H1 (cell line): Measurements from ENCODE around the gene OSBPL2. TPM values are rescaled to one million over a fixed set of nuclear protein-coding genes. Genes with fewer than 3 reads are reported as not detected.

Experiments
- CTCF ChIA-PET: fragments of 300-600 bp; sonication (Branson Sonifier 250); formaldehyde crosslinking; loops from one replicate; lab custom pipeline; 2021; ENCODE audit not compliant: partially characterized antibody; lab: Charles Lee
- POLR2A ChIA-PET: fragments of 300-600 bp; sonication (Branson Sonifier 250); formaldehyde crosslinking; loops from one replicate; lab custom pipeline; 2021; ENCODE audit warnings: inconsistent platforms; ENCODE audit not compliant: partially characterized antibody; lab: Charles Lee
- DNase-seq, 2 experiments: peaks; one replicate each; pipeline versions ENCODE4 v3.0.0 to v3.0.0-alpha.2; 2010 to 2022; ENCODE audit warnings: low spot score in 2 of 2, low read depth in 1 of 2, mixed read lengths in 1 of 2
- FAIRE-seq: peaks from 2 replicates; lab custom pipeline; 2011; peaks lifted over from hg19 to GRCh38; lab: Jason Lieb, UNC
- H2AFZ ChIP-seq: 2 replicates; pipeline ENCODE4 v1.8.1; 2012; ENCODE audit warnings: low read length, inconsistent platforms
- H2AK5ac ChIP-seq: 2 replicates; pipeline ENCODE4 v1.6.1; 2013; ENCODE audit warnings: low read depth, low read length
- H2BK120ac ChIP-seq: replicated peaks from 2 replicates; pipeline ENCODE3; 2013; ENCODE audit warnings: low read depth, low read length, inconsistent platforms
- H2BK12ac ChIP-seq: 2 replicates; pipeline ENCODE4 v1.6.1; 2013; ENCODE audit warnings: low read depth, low read length
- H2BK15ac ChIP-seq: 2 replicates; pipeline ENCODE4 v1.6.1; 2013; ENCODE audit warnings: low read length
- H2BK20ac ChIP-seq: 2 replicates; pipeline ENCODE4 v1.6.1; 2013; ENCODE audit warnings: low read length
- H2BK5ac ChIP-seq: 2 replicates; pipeline ENCODE4 v1.6.1; 2013; ENCODE audit warnings: low read depth, low read length
- H3K14ac ChIP-seq: 2 replicates; pipeline ENCODE4 v1.6.1; 2013; ENCODE audit warnings: inconsistent platforms; ENCODE audit not compliant: insufficient read length
- H3K18ac ChIP-seq: 2 replicates; pipeline ENCODE4 v1.6.1; 2013; ENCODE audit warnings: low read length; ENCODE audit errors: extremely low read depth
- H3K23ac ChIP-seq: 2 replicates; pipeline ENCODE4 v1.6.1; 2013; ENCODE audit warnings: inconsistent platforms; ENCODE audit not compliant: insufficient read length
- H3K23me2 ChIP-seq: 2 replicates; pipeline ENCODE4 v1.6.1; 2013; ENCODE audit warnings: low read depth, low read length
- H3K27ac ChIP-seq: 2 replicates; pipeline ENCODE4 v1.6.1; 2011; ENCODE audit warnings: low read depth, low read length, inconsistent platforms
- H3K27me3 ChIP-seq, 4 experiments: replicated peaks in 1 of 4; 1 replicate in 1 of 4; 2 replicates in 3 of 4; pipeline versions ENCODE4 v1.6.1 to v1.8.1; 2011 to 2013; ENCODE audit warnings: low read length in 3 of 4, mild to moderate bottlenecking in 3 of 4, inconsistent platforms in 2 of 4, mixed read lengths in 2 of 4, moderate library complexity in 1 of 4; ENCODE audit not compliant: control insufficient read depth in 3 of 4, insufficient read depth in 3 of 4; ENCODE audit errors: extremely low read depth in 1 of 4
- H3K36me3 ChIP-seq, 4 experiments: 2 replicates each; pipeline versions ENCODE4 v1.6.1 to v1.8.1; 2011 to 2013; ENCODE audit warnings: mild to moderate bottlenecking in 4 of 4, low read length in 3 of 4, moderate library complexity in 2 of 4, control low read depth in 1 of 4, inconsistent platforms in 1 of 4; ENCODE audit not compliant: insufficient read depth in 4 of 4, control insufficient read depth in 2 of 4
- H3K4ac ChIP-seq: replicated peaks from 2 replicates; pipeline ENCODE3; 2013; ENCODE audit warnings: low read length, low read depth, mixed read lengths, inconsistent platforms; ENCODE audit not compliant: insufficient read length
- H3K4me1 ChIP-seq, 4 experiments: replicated peaks in 1 of 4; 1 replicate in 1 of 4; 2 replicates in 3 of 4; pipeline versions ENCODE4 v1.6.1 to v1.8.1; 2011 to 2013; ENCODE audit warnings: low read length in 3 of 4, inconsistent platforms in 2 of 4, mixed read lengths in 1 of 4; ENCODE audit not compliant: insufficient read depth in 4 of 4, control insufficient read depth in 3 of 4
- H3K4me2 ChIP-seq, 2 experiments: 2 replicates each; pipeline versions ENCODE4 v1.6.1 to v1.8.1; 2011 to 2013; ENCODE audit warnings: low read depth in 2 of 2, low read length in 2 of 2, control low read depth in 1 of 2, inconsistent platforms in 1 of 2, mild to moderate bottlenecking in 1 of 2; ENCODE audit not compliant: insufficient read depth in 1 of 2
- H3K4me3 ChIP-seq, 4 experiments: fragments of 200-600, 300-600 bp in 1 of 4; sonication (generic), shearing (Covaris generic), sonication (Bioruptor Twin) in 1 of 4; 2 replicates each; pipeline versions ENCODE4 v1.5.1 to v1.8.1; 2011 to 2016; ENCODE audit warnings: low read length in 4 of 4, low read depth in 3 of 4, control low read depth in 2 of 4, inconsistent platforms in 2 of 4, mild to moderate bottlenecking in 2 of 4, mixed read lengths in 1 of 4, moderate library complexity in 1 of 4; ENCODE audit not compliant: insufficient read depth in 2 of 4; ENCODE audit errors: extremely low read depth in 1 of 4
- H3K56ac ChIP-seq: replicated peaks from 2 replicates; pipeline ENCODE3; 2013; ENCODE audit warnings: low read depth, mild to moderate bottlenecking, mixed read lengths, low read length, inconsistent platforms; ENCODE audit not compliant: insufficient read length
- H3K79me1 ChIP-seq: 2 replicates; pipeline ENCODE4 v1.6.1; 2013; ENCODE audit warnings: low read depth, low read length, control low read depth
- H3K79me2 ChIP-seq, 2 experiments: 2 replicates each; pipeline versions ENCODE4 v1.6.1 to v1.8.1; 2012 to 2013; ENCODE audit warnings: low read length in 2 of 2, mild to moderate bottlenecking in 2 of 2, inconsistent platforms in 1 of 2; ENCODE audit not compliant: insufficient read depth in 2 of 2, control insufficient read depth in 1 of 2
- H3K9ac ChIP-seq, 4 experiments: replicated peaks in 1 of 4; 1 replicate in 1 of 4; 2 replicates in 3 of 4; pipeline versions ENCODE4 v1.6.1 to v1.8.1; 2011 to 2013; ENCODE audit warnings: low read depth in 3 of 4, low read length in 3 of 4, control low read depth in 2 of 4, mild to moderate bottlenecking in 2 of 4, moderate library complexity in 2 of 4, inconsistent platforms in 1 of 4; ENCODE audit errors: extremely low read depth in 1 of 4
- H3K9me3 ChIP-seq, 2 experiments: 2 replicates each; pipeline versions ENCODE4 v1.6.1 to v1.8.1; 2012 to 2013; ENCODE audit warnings: mild to moderate bottlenecking in 2 of 2, moderate library complexity in 2 of 2, control low read depth in 1 of 2, inconsistent platforms in 1 of 2, low read depth in 1 of 2, low read length in 1 of 2, mixed read lengths in 1 of 2; ENCODE audit not compliant: insufficient read depth in 2 of 2
- H4K20me1 ChIP-seq, 2 experiments: replicated peaks in 1 of 2; 2 replicates each; pipeline versions ENCODE3 to v1.8.1; 2011 to 2013; ENCODE audit warnings: inconsistent platforms in 2 of 2, low read length in 2 of 2, mild to moderate bottlenecking in 1 of 2; ENCODE audit not compliant: insufficient read depth in 2 of 2, control insufficient read depth in 1 of 2
- H4K5ac ChIP-seq: 2 replicates; pipeline ENCODE4 v1.6.1; 2013; ENCODE audit warnings: low read length, low read depth, mixed read lengths, inconsistent platforms; ENCODE audit not compliant: insufficient read length
- H4K8ac ChIP-seq: 2 replicates; pipeline ENCODE4 v1.8.0; 2013; ENCODE audit warnings: mild to moderate bottlenecking, moderate library complexity, low read length, inconsistent platforms; ENCODE audit not compliant: insufficient read depth; ENCODE audit errors: extremely low read depth
- H4K91ac ChIP-seq: replicated peaks from 2 replicates; pipeline ENCODE3; 2013; ENCODE audit warnings: low read length, mixed read lengths, inconsistent platforms; ENCODE audit not compliant: insufficient read length
- EZH2 ChIP-seq: fragments of 200-600 bp; sonication (generic); IDR thresholded peaks from 2 replicates; pipeline ENCODE4 v1.7.1; 2012; ENCODE audit warnings: low read depth, mild to moderate bottlenecking, moderate library complexity, low read length, inconsistent platforms; ENCODE audit not compliant: severe bottlenecking
- KDM5A ChIP-seq: fragments of 200-600 bp; IDR thresholded peaks from 2 replicates; pipeline ENCODE4 v1.7.1; 2012; ENCODE audit warnings: mild to moderate bottlenecking, low read length, inconsistent platforms, mixed read lengths
- YY1 ChIP-seq: IDR thresholded peaks from 2 replicates; pipeline ENCODE4 v1.6.1; 2011; ENCODE audit warnings: low read depth, mild to moderate bottlenecking, low read length
- WGBS, 2 experiments: shearing (Covaris generic) in 1 of 2; methylation state at CpG; one replicate each; pipeline versions ENCODE4 v1.1.6 to v1.1.7; 2013 to 2015; ENCODE audit warnings: low lambda C conversion rate in 2 of 2, mixed read lengths in 2 of 2, inconsistent platforms in 1 of 2, low coverage in 1 of 2, missing lambda C conversion rate in 1 of 2; ENCODE audit not compliant: insufficient replicate concordance in 2 of 2, insufficient coverage in 1 of 2, insufficient read length in 1 of 2; ENCODE audit errors: extremely low coverage in 1 of 2, missing lambda C conversion rate in 1 of 2; 5-methylcytosine and 5-hydroxymethylcytosine counted together
- polyA plus RNA-seq, 7 experiments: library from polyadenylated mRNA; depleted of rRNA in 3 of 7; stranded (reverse) in 5 of 7; unstranded in 2 of 7; fragments of >200 nt in 5 of 7; fragments of 200-250 nt in 2 of 7; gene quantifications; 1 replicate in 5 of 7; 2 replicates in 1 of 7; 4 replicates in 1 of 7; pipeline versions ENCODE4 v1.2.1 to v1.2.3, GENCODE V29; 2011 to 2013; ENCODE audit warnings: missing spikeins in 2 of 7, mixed read lengths in 2 of 7
- total RNA-seq: library from RNA; stranded (reverse); fragmentation: NEBNext Ultra II Directional; extraction: Animal tissue kit (Norgen Biotek cat#: 25700); gene quantifications from 2 replicates; pipeline ENCODE4 v1.2.1, GENCODE V29; 2021

The OSBPL2 gene
- total and polyA plus RNA-seq, 2 of the 8 experiments (the other 6 are each of a cell fraction or from before 2014, with no cell fraction given): 11.7 to 42.4 TPM

GRCh38 chr20:62211216-62211615, 27.1 kb upstream of the OSBPL2 start:
- Histone ChIP-seq H3K4me1 (peaks cover 0 to 3% (median 0%) of the 10 kb centered on the region in 4 experiments; a peak in 1 of 7 replicates), H2BK20ac (no peak overlapping the region), H3K4ac (peak overlapping the region; percentile 53), H2AK5ac (no peak overlapping the region), H2BK120ac (no peak overlapping the region), H2BK12ac (no peak overlapping the region), H3K79me2 (no peaks in the 10 kb centered on the region), H3K23ac (no peak overlapping the region), H3K9ac (no peak overlapping the region), H3K4me2 (no peak overlapping the region), H4K20me1 (peaks cover 0 to 2% of the 10 kb centered on the region in 2 experiments), H3K36me3 (no peaks in the 10 kb centered on the region), H4K5ac (no peak overlapping the region), H3K56ac (no peak overlapping the region), H4K8ac (peak overlapping the region; percentile 4; the same call in 1 of the 2 replicates), H2BK5ac (no peak overlapping the region), H3K27ac (no peak overlapping the region), H3K4me3 (no peak overlapping the region), H3K9me3 (no peaks in the 10 kb centered on the region), H4K91ac (no peak overlapping the region), H2BK15ac (0 out of 2 replicates have a peak overlapping the region, but pooled peaks have one; percentile 72), H3K79me1 (no peaks in the 10 kb centered on the region), H3K27me3 (no peaks in the 10 kb centered on the region; a peak in 2 of 7 replicates), H3K18ac (no peak overlapping the region), H3K23me2 (no peaks in the 10 kb centered on the region), H2AFZ (no peak overlapping the region), H3K14ac (no peak overlapping the region)
- FAIRE-seq: no peak
- WGBS, 2 experiments: 87% methylated on average over 8 of the region's 8 CpGs; no CpG with 5 or more reads in 1 of the 2 experiments
- POLR2A ChIA-PET: no interaction called here
- CTCF ChIA-PET: interaction anchor here (1.2 to 1.5 kb wide), 3 partner anchors 21 to 34 kb away, joined by 3 read pairs; no protein-coding TSS in a partner anchor
- no peak for DNase-seq
- TF ChIP-seq KDM5A: no peak
- no peak for TF ChIP-seq YY1
- TF ChIP-seq EZH2: no peak
